ENCODE measurements around the gene TRIM8.

- TF ChIP-seq POLR2A (IDR thresholded peaks at IDR 0.05; ENCODE audit: extremely low read depth, insufficient read length), result no peak
- TF ChIP-seq CTCF (IDR thresholded peaks at IDR 0.05; ENCODE audit: low read depth, low read length), result no peak
- peak; percentile 65 for TF ChIP-seq MAX (IDR thresholded peaks at IDR 0.05; ENCODE audit: low read depth, low read length)
- peak; percentile 77 for TF ChIP-seq MYC (IDR thresholded peaks at IDR 0.05; ENCODE audit: low read depth, low read length)
Measured at GRCh38 chr10:102633287-102633686, 11.0 kb upstream of the TRIM8 start.

All from NB4 (cell line).